Chondrocyte (in vitro differentiated cells): Measurements from ENCODE around the gene TRIM71. TPM values are rescaled to one million over a fixed set of nuclear protein-coding genes. Genes with fewer than 3 reads are reported as not detected.

Experiments used
- DNase-seq: peaks from one replicate; pipeline ENCODE4 v3.0.0; 2021; ENCODE audit warnings: mixed read lengths, low spot score
- H3K27ac Mint-ChIP-seq: one replicate; pipeline ENCODE4 v1.8.0; 2021; ENCODE audit warnings: mild to moderate bottlenecking, moderate library complexity, mixed read lengths; ENCODE audit not compliant: unreplicated experiment
- H3K27me3 Mint-ChIP-seq: 2 replicates; pipeline ENCODE4 v1.8.0; 2021; ENCODE audit warnings: low read depth, mixed read lengths
- H3K36me3 Mint-ChIP-seq: 2 replicates; pipeline ENCODE4 v1.8.0; 2021; ENCODE audit warnings: low read depth, mixed read lengths
- H3K4me1 Mint-ChIP-seq: 2 replicates; pipeline ENCODE4 v1.8.0; 2021; ENCODE audit warnings: low read depth, mild to moderate bottlenecking, mixed read lengths
- H3K4me3 Mint-ChIP-seq: one replicate; pipeline ENCODE4 v1.8.0; 2021; ENCODE audit warnings: mild to moderate bottlenecking, moderate library complexity, mixed read lengths; ENCODE audit not compliant: unreplicated experiment
- H3K9me3 Mint-ChIP-seq: 2 replicates; pipeline ENCODE4 v1.8.0; 2021; ENCODE audit warnings: low read depth, mixed read lengths
- total RNA-seq: library from RNA; stranded (reverse); gene quantifications from 3 replicates; pipeline ENCODE4 v1.2.1, GENCODE V29; 2021
- TF ChIP-seq, protein P1 (sequence below): fragments of 200-600 bp; sonication (generic); IDR thresholded peaks from 2 replicates; pipeline ENCODE4 v1.5.0; 2021; ENCODE audit warnings: antibody characterized with exemption, mild to moderate bottlenecking, moderate library complexity

Gene TRIM71
- total RNA-seq, 1 donor from 2014 or later = 0.05 TPM

DNA sequence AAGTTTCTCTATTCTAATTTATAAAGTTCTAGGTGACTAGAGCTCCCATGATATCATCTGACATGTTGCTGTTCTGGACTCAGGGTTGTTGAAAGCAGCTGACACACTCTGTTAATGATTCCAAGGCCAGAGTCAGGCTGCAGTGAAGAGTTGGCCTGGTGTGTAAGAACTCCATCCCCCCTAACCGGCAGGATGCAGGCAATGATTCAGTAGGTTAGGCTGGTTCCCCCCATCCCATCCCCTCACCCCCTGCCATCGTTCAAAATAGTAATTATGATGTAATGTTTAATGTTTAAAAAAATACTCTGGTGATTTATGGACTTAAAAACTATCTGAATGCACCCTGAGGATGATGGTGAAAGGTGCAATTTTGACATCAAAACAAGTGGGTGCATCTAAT, 4.6 kb upstream of the TRIM71 start:
- no peak for DNase-seq
- Mint-ChIP-seq H3K27me3 (peaks cover 15% of the 10 kb centered on the region), H3K9me3 (no peaks in the 10 kb centered on the region), H3K4me3 (no peak overlapping the region), H3K4me1 (peaks cover 13% of the 10 kb centered on the region), H3K27ac (no peak overlapping the region), H3K36me3 (no peaks in the 10 kb centered on the region)
- TF ChIP-seq, protein P1, sequence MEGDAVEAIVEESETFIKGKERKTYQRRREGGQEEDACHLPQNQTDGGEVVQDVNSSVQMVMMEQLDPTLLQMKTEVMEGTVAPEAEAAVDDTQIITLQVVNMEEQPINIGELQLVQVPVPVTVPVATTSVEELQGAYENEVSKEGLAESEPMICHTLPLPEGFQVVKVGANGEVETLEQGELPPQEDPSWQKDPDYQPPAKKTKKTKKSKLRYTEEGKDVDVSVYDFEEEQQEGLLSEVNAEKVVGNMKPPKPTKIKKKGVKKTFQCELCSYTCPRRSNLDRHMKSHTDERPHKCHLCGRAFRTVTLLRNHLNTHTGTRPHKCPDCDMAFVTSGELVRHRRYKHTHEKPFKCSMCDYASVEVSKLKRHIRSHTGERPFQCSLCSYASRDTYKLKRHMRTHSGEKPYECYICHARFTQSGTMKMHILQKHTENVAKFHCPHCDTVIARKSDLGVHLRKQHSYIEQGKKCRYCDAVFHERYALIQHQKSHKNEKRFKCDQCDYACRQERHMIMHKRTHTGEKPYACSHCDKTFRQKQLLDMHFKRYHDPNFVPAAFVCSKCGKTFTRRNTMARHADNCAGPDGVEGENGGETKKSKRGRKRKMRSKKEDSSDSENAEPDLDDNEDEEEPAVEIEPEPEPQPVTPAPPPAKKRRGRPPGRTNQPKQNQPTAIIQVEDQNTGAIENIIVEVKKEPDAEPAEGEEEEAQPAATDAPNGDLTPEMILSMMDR = no peak

GRCh38 chr3:32814361-32814760, 3.4 kb upstream of the TRIM71 start:
- Mint-ChIP-seq H3K4me1 (peaks cover 18% of the 10 kb centered on the region), H3K27ac (no peak overlapping the region), H3K9me3 (peaks cover 6% of the 10 kb centered on the region), H3K27me3 (peaks cover 22% of the 10 kb centered on the region), H3K4me3 (no peak overlapping the region), H3K36me3 (peaks cover 5% of the 10 kb centered on the region)
- TF ChIP-seq, protein P1 = no peak
- no peak for DNase-seq

- Mint-ChIP-seq H3K4me3 (peak overlapping the region; percentile 36), H3K27me3 (peaks cover 37% of the 10 kb centered on the region), H3K36me3 (peaks cover 5% of the 10 kb centered on the region), H3K27ac (no peak overlapping the region), H3K9me3 (peaks cover 6% of the 10 kb centered on the region), H3K4me1 (peaks cover 18% of the 10 kb centered on the region)
- peak; percentile 38 for DNase-seq
- TF ChIP-seq, protein P1 = no peak
Observed at GRCh38 chr3:32815841-32816438, 1.9 kb upstream of the TRIM71 start.

DNA sequence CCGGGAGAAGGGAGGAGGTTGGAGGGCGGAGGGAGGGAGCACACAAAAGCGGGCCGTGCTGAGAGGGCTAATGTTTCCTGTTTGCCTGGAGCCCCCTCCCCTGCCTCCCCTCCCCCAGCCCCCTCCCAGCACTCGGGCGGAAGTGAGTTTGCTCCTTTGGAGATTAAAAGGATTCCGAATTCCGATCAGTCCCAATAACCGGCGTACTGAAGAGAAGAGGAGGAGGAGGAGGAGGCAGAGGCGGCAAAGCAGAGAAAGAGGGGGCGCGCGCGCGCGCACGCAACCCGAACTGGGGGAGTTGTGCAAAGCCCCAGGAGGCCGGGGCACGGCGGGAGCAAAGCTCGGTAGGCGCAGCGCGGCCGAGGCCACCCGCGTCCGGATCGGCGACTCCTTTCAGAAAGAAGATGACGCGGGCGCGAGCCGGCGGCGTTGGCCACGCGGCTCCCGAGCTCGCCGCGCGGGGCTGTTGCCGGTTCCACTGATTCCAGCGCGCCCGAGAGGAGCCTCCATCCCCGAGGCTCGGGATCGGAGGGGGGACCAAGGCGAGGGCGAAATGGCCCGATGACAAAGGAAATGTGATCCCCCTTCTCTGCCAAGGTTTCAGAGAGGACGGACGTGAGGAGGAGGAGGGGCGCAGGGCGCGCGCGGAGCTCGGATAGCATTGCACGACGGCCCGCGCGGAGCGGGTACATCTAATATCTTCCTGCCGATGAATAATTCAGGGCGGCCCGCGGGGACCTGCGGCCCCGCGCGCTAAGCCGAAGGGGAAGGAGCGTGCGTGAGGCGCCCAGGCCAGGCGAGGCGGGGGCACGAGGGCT, 1.1 kb upstream of the TRIM71 start:
- H3K9me3 Mint-ChIP-seq = peaks cover 6% of the 10 kb centered on the region
- peaks cover 42% of the 10 kb centered on the region for H3K27me3 Mint-ChIP-seq
- no peak overlapping the region for H3K27ac Mint-ChIP-seq
- TF ChIP-seq, protein P1 = no peak
- H3K36me3 Mint-ChIP-seq = peaks cover 5% of the 10 kb centered on the region
- DNase-seq = peak; percentile 75
- peaks cover 18% of the 10 kb centered on the region for H3K4me1 Mint-ChIP-seq
- peak overlapping the region; percentile 82 for H3K4me3 Mint-ChIP-seq

- Mint-ChIP-seq H3K9me3 (peaks cover 6% of the 10 kb centered on the region), H3K4me1 (peaks cover 20% of the 10 kb centered on the region), H3K27ac (no peak overlapping the region), H3K27me3 (peaks cover 46% of the 10 kb centered on the region), H3K4me3 (peak overlapping the region; percentile 82), H3K36me3 (peaks cover 5% of the 10 kb centered on the region)
- TF ChIP-seq, protein P1 = no peak
- DNase-seq = peak; percentile 50
Observed at GRCh38 chr3:32817257-32817557, 590 bp upstream of the TRIM71 start.
